Fibroblast of lung (primary cell): Measurements from ENCODE around the gene TNRC6A.

ENCODE experiments used
- CTCF ChIP-seq, 2 donors: IDR thresholded peaks in 1 of 2; conservative IDR thresholded peaks in 1 of 2; 1 replicate in 1 of 2; 2 replicates in 1 of 2; pipeline ENCODE4 v1.5.1; 2011 to 2012; ENCODE audit warnings: low read length in 2 of 2, control low read depth in 1 of 2, inconsistent platforms in 1 of 2, low read depth in 1 of 2, mild to moderate bottlenecking in 1 of 2
- EZH2 ChIP-seq: IDR thresholded peaks from 2 replicates; pipeline ENCODE4 v1.5.1; 2012; ENCODE audit warnings: low read length, control low read depth, mild to moderate bottlenecking; ENCODE audit errors: missing control alignments

DNA sequence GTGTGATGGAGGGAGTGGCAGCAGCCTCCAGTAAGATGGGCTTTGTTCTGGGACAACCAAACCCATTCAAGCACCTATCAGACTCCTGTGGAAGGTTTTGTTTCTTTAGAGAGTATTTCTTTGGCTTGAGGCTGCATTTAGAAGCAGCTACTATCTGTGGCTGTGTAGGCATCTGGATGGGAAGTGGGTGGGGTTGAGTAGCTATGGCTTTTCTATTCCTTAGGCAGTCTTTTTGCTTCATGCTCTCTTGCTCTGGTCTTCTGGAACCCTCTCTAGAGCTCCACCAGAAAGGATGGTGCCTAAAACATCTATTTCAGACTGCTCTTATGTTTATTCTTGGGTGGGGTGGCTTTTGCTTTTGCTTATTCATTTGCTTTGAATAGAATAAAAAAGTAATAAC, 19.9 kb downstream of the TNRC6A start:
- TF ChIP-seq CTCF (conservative IDR thresholded peaks at IDR 0.05 in 1 of 2, IDR thresholded peaks at IDR 0.05 in 1 of 2; ENCODE audit: low read depth in 1 of 2, low read length in 2 of 2) (no peak), EZH2 (no peak)
